NCI-H1417 treated with DMSO at 0.1 percent for 48 hours (cell line): ENCODE measurements around the gene RXRA.

Experiments used
- DNase-seq: peaks from one replicate; lab custom pipeline; 2025; lab: John Stamatoyannopoulos, UW

The RXRA gene

DNA sequence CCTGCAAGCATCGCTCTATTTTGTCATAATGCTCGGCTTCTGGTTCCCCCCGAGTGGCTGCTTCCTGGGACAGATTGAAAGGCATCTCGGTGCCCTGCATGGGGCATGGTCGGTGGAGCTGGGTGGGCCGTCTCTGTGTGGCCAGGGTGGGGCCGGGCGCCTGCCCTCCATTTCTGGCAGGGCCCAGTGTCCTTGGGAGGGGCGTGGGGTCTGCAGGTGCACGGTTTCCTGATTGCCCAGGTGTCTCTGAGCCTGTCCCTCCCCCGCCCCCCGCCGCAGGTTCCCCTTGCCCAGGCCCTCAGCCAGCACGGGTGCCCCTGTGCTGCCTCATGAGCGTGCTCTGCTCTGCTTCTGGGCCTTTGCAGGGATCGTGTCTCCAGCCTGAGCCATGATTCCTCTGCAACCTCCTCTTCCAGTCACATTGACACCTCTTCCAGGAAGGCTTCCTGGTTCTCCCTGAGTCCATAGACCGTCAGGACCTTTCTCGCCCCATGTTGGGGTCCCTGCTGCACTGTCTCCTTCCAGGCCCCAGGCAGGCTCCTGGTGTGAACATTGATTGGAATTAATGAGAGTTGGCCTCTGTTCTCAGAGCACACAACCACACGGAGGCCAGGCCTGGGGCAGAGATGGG is 90.2 kb downstream of the RXRA start:
- DNase-seq: no peak

DNA sequence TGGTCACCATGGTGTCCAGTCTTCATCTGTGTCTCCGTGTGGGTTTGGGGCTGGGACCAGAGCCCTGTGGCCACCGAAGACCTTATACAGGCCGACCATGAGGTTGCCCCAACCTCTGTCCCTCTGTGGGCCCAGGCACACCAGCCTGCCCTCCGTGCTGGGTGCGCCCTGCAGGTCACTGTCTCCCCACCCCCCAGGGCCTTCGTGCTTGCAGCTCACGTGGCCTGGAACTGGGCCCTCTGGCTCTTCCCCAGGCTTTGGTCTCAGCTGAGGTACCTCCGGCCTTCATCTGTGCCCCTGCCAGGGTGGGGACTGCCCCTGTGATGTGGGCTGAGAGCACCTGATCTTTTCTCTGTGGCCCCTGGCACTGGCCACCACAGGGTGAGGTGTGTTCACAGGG is 92.1 kb downstream of the RXRA start:
- no peak for DNase-seq

DNA sequence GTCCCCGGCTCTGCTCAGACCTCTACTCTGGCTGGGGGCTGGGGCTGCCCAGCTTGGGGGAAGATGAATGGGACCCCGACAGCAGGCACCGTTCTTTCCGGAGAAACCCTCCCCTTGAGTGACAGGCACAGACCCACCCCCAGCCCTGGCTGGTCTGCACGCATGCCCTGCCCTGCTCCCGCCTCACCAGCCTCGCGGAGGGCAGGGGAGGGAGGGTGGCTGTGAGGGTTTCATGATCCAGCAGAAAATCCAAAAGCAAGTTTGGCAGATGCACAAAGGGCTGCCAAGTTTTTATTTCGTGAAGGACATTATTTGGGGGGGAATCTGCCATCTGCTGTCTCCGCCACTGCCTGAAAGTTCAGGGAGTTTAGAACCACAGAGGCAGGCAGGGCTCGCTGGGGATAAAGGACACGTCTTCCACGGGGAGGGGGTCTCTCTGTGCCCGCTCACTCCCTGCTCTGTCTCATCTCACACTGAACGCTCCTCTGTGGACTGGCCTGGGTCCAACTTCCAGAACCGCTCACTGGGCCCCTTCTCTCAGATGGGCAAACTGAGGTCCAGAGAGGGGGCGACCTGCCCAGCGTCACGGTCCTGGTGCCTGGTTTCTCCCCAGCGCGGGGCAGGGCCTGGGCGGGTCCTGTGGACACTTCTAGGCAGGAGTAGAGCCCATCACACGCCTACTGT is 92.9 kb downstream of the RXRA start:
- DNase-seq: no peak

DNA sequence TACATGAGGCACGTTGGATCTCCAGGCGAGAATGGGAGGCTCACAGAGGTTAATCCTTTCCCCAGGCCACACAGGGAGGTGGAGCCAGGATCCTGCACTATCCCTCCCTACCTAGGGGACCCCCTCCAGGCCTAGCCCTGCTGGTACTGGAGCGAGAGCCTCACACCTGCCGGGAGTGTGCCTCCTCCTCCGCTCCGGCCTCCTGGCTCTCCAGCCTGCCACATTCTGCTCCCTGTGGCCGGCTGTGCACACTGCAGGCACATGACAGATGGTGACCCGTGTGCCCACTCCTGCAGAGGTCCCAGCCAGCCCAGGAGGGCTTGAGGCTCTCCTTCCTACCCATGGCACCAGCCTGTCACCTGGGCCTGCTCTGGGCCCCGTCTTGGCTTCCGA is 93.4 kb downstream of the RXRA start:
- DNase-seq: no peak

DNA sequence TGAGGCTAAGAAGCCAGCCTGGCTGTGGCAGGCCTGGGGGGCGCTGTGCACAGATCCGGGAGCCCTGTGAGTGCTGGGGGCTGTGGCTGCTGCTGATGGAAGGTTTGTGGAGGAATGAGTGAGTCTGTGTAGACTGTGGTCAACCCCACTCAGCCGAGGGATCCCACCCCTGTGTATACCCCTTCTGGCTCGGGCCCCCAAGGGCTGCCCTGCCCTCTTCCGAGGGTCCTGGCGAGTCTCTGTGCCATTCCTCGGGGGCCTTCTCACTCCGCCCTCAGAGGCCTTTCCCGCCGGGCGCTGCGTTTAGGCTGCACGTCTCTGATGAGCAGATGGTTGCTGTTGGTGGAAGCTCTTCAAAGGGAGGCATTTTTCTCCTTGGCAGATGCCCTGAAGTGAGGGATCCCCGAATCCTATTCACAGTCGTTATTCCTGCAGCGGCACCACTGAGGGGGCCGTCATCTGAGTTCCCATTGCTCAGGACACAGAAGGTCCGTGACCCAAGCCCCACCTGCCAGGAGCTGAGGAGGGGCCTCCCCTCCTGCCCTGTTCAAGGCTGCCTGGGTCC is 94.1 kb downstream of the RXRA start:
- DNase-seq: no peak

DNA sequence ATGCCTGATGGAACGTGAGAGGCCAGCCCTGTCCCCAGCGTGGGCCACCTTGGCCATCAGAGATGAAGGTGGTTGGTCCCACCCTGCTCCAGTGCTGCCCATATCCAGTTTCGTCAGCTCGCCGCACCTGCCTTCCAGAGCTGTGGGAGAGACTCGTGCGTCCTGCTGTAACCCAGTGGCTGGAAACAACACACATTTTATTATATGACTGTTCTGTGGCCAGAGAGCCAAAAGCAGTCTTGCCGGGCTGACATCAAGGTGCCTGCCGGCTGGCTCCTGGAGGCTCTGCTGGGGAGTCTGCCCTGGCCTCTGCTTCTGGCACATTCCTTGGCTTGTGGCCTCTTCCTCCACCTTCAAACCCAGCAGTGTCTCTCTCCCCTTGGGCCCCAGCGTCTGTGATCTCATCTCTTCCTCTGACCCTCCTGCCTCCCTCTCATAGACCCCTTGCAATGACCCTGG is 94.7 kb downstream of the RXRA start:
- no peak for DNase-seq

DNA sequence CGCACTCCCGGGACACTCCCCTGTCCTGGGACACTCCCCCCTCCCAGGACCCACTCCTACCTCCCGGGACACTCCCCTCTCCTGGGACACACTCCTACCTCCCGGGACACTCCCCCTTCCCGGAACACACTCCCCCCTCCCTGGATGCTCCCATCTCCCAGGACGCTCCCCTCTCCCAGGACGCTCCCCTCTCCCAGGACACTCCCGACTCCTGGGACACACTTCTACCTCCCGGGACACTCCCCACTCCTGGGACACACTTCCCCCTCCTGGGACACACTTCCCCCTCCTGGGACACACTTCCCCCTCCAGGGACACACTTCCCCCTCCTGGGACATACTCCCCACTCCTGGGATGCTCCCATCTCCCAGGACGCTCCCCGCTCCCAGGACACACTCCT is 95.6 kb downstream of the RXRA start:
- DNase-seq: no peak

DNA sequence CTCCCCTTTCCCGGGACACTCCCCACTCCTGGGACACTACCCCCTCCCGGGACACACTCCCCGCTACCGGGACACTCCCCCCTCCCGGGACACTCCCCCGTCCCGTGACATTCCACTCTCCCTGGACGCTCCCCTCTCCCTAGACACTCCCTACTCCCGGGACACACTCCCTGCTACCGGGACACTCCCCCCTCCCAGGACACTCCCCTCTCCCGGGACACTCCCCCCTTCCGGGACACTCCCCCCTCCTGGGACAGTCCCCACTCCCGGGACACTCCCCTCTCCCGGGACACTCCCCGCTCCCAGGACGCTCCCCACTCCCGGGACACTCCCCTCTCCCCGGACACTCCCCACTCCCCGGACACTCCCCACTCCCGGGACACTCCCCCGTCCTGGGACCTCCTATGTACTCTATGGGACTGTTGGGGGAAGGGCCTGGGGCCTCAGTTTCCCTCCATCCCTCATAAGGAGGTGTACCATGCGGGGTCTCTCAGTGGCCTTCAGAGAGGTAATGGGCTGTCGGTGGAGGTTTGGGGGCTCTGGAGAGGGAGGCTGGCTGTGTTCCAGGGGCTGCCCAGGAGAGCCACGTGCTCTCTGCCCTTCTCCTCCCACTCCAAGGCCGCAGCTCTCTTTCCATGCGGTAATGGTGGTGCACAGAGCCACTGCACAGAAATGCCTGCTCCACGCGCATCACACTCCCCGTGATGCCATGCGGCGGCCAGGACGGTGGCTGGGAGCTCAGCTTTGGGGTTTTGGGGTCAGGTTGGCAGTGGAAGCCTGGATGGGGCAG is 96.2 kb downstream of the RXRA start:
- DNase-seq: no peak

DNA sequence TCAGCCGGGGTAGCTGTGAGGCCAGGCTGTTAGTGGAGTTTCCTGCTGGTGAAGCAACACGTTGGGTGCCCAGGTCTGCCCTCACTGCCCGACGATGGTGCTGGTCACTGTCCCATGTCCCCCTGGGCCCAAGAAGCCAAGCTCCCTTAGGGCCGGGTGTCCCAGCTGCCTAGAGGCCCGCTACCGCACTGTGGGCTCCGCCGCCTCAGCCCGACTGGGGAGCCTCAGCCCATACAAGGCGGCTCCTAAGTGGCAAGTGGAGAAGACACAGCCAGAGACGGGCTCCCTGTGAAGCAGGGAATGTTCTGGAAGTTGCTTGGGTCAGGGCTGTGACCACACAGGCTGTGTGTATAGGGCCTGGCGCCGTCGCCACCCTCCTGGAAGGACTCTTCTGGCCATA is 96.9 kb downstream of the RXRA start:
- no peak for DNase-seq

DNA sequence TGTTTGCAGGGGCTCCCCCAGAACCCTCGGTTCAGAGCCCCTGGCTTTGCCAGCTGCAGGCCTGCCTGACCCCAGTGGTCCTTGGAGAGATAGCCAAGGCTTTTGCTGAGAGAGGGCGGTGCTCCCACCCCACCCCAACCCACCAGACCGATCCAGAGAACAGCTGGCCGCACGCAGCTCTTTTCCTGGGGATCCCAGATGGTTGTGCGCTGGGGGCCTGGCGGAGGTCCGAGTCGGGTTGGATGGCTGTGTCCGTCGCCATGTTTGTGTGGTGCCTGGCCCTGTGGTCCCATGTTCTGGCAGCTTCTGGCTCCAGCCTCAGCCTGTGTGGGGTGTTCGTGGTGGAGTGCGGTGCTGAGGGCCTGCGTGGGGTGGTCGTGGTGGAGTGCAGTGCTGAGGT is 97.5 kb downstream of the RXRA start:
- DNase-seq: no peak

DNA sequence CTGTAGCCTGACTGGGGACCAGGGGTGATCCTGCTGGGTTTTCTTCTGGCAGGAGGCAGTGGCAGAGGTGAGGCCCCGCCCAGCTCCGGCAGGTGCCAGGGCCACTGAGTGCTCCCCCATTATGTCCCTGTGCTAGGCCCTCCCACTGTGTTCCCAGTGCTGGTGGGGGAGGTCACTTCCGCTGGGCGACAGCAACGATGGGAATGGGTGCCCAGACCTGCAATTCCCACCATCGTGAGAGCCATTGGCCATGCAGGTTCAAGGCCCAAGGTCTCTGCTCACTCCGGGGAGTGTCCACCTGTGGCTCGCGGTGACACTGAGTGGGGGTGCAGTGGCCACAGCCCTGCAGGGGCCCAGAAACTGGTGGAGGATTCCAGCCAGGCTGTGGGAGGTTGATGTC is 98.6 kb downstream of the RXRA start:
- DNase-seq: no peak

DNA sequence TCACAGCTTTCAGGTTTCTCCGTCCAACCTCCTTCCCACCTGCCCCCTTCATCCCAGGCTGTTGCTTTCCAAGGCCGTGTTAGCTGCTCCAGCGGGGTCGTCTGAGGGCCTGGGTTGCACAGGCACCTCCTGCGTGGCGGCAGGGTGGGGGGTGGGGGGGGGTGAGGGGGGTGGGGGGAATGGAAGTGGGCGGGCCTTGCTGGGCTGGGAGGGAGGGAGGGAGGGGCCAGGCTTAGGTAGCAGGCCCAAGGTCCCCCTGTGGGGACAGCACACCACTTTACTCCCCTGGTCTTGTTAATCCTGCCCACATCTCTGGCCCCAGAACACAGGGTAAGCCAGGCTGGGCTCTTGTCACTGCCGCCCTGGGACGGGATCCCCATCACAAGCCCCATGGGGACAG is 99.1 kb downstream of the RXRA start:
- DNase-seq: no peak

DNA sequence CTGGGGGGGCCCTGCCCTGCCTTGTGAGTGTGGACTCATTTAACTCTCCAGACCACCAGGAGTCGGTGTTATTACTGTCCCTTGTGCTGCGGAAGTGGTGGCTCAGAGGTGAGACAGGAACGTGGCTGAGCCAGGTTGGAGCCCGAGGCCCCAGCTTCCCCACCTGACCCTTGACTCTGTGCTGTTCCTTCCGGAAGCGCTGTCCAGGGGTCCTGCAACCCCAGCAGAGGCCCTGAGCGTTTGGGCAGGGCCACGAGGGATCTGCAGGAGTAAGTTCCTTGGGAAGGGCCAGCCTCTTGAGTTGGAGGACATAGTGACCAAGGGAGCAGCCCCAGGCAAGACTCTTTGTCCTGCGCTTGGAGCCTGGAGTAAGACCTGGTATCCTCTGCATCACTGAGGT is 99.6 kb downstream of the RXRA start:
- DNase-seq: no peak

DNA sequence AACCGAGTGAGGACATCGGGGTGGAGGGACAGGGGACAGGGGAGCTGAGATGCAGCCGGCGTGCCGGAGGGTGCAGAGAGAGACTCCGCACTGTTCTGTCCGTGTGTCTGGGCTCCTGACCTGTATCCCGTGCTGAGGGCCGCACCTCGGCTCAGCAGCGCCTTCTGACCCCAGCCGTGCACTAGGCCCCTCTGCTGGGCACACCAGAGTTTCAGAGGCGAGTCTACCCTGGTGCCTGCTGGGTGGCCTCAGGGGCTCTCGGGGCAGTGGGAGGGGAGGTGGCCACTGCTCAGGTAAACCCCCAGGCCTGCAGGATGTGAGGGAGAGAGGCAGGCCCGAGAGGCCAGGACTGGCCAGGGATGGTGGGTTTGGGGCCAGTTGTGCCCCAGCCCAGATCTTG is 100.2 kb downstream of the RXRA start:
- no peak for DNase-seq

DNA sequence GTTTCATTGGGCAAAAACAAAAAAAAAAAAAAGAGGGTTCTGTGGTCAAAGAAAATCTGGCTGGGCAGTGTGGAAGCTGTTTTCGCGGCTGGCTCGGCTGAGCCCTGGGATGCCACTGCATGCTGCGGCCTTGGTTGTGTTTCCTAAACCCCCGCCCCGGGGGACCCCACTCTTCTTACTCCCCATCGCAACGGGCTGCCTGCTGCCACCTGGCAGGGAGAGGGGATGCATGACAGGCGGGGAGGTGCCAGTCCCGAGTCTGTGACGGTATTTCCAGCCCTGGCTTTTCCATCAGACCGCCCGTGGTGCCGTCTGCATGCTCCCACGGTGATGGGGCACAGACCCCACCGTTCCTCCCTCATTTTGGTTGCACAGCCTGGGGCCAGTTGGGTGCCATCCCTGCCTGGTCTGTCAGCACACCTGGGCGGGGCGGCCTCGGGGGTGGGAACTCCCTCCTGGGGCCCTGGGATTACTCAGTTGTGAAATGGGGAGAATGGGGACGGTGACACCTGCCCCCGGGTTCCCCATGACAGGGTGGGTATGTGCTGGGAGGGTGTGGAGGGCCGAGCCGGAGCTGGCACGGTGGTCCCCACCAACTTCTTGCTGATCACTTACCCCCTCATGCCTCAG is 101.0 kb downstream of the RXRA start:
- no peak for DNase-seq

DNA sequence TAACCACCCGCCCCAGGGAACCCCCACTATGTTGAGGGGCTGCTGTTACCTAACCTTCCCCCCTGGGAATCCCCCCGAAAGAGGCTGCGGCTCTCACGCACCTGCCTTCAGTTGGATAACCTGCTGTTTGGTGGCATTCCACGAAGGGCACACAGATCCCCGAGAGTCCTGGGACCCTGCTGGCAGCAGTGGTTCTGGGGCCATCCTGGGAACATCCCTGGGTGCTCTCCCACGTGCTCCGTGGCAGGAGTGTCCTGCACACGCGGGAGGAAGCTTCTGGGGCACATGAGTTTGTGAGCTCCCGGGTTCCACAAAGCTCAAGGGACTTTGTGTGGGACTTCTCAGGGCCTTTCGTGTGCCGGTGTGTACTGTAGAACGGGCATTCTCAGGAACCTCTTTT is 102.3 kb downstream of the RXRA start:
- no peak for DNase-seq

DNA sequence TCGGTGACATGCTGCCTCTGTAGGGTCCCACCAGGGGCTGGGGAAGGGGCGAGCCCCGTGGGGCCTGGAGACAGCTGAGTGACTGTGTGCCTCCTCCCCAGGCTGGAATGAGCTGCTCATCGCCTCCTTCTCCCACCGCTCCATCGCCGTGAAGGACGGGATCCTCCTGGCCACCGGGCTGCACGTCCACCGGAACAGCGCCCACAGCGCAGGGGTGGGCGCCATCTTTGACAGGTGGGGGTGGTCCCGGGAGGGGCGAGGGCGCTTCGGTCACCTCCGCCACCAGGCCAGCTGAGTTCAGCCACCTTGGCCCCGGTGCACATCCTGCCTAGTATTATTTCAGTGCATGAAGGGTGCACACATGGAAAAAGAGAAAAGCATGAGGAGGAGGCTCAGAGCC is 102.8 kb downstream of the RXRA start:
- DNase-seq: no peak

DNA sequence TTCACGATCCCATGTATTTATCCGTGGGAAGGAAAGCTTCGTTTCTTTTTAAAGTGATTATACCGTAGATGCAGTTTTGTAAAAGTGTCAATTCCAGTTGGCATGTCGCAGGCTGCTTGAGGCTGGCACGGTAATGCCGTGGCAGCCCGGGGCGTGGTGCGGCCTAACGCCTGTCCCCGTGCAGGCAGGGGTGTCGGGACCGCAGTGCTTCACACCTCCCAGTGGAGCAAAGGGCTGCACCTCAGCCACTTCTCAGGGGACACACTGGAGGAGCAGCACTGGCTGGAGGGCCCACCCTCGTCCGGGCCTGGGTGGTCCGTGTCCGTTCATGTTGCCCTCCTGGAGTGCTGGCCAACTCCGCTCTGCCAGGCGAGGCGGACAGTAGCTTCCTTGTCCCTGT is 103.2 kb downstream of the RXRA start:
- no peak for DNase-seq

DNA sequence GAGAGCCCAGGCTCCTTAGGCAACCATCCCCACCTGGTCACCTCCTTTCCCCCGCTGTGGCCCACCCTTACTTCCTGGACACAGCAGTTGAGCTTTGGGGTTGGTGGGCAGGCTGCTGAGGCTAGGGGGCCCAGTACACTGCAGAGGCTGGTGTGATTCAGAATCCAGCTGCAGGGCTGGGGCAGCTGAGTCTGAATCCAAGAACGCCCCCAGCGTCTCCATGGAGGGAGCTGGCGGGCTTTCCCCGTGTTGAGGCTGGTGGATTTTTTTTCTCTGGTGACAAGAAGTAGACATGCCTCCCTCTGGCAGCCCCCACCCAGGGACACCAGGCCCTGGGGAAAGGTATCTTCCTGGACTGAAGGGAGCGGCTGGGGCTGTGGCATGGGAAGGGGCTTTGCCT is 104.8 kb downstream of the RXRA start:
- DNase-seq: no peak

DNA sequence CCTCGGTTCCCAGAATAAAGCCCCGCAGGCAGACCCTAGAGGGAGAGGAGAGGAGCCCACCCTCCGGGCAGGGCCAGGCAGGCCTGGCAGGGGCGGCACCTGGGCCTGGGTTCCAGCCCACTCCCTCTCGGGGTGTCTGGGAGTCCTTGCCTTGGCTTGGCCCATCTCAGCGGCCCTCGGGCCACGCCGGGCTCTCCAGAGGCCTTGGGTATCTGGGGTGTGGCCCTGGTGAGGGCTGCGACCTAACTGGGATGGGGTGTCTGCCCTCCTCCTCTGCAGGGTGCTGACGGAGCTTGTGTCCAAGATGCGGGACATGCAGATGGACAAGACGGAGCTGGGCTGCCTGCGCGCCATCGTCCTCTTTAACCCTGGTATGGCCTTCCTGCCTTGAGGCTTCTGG is 105.4 kb downstream of the RXRA start:
- no peak for DNase-seq

DNA sequence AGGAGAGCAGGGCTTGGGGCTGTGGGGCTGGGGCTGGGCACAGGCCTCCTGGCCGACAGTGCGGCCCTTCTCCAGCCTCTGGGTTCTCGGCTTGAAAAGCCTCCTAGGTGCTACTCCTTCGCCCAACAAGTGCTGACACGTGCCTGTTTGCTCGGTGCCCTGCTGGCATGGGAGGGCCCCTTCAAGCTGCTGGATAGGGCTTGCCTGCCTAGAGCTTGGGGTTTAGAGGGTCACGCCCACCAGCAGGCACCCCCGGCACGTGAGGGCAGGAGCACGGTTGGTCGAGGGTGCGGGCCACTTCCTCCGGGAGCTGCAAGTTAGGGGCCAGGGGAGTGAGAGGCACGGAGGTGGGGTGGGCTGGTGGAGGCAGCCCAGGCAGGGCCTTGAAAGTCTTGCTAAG is 106.2 kb downstream of the RXRA start:
- DNase-seq: no peak

DNA sequence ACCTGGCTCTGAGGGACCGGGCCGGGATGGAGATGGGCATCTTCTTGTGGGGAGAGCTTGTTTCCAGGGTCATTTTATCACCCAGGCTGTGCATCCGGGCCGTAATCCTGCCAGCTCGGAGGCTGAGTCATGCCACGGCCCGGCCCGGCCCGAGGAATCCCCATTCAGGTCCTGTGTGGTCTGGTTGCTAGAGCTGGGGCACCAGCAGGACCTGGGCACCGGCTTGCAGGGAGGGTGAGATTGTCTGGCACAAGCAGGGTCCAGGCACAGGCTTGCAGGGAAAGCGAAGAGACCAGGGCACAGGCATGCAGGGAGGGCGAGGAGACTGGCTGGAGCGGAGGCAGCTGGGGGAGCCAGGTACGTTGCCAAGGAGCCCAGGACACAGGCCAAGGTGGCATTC is 106.8 kb downstream of the RXRA start:
- no peak for DNase-seq
